Measurements from ENCODE around the gene CYB5D1.

Gene CYB5D1

DNA sequence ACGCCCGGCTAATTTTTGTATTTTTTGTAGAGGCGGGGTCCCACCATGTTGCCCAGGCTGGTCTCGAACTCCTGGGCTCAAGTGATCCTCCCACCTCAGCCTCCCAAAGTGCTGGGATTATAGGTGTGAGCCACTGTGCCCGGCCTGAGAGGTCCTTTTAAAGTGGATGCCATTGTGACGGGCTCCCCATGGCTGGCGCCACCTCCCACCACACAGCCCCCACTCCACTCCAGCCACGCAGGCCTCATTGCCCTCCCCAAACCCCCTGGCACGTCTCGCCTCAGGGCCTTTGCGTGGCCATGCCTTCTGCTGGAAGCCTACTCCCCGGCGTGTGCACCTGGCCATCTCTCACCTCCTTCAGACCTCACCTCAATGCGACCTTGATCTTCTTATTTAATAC, 35.7 kb upstream of the CYB5D1 start:
- Histone ChIP-seq H3K4me3 (ENCODE audit: low read length) (no peak overlapping the region), H3K9me3 (ENCODE audit: insufficient read depth, low read depth, low read length) (no peaks in the 10 kb centered on the region), H3K27me3 (ENCODE audit: insufficient read depth, low read length) (peaks cover 19% of the 10 kb centered on the region), H3K4me1 (ENCODE audit: insufficient read depth, low read length) (0 out of 2 replicates have a peak, but pooled peaks cover 3% of the 10 kb centered on the region), H3K27ac (ENCODE audit: low read depth, low read length) (no peak overlapping the region), H3K36me3 (ENCODE audit: insufficient read depth, low read length) (no peaks in the 10 kb centered on the region), H3K9ac (ENCODE audit: low read depth, low read length) (no peak overlapping the region)
- WGBS, result 83% methylated on average over 14 of the region's 14 CpGs

DNA sequence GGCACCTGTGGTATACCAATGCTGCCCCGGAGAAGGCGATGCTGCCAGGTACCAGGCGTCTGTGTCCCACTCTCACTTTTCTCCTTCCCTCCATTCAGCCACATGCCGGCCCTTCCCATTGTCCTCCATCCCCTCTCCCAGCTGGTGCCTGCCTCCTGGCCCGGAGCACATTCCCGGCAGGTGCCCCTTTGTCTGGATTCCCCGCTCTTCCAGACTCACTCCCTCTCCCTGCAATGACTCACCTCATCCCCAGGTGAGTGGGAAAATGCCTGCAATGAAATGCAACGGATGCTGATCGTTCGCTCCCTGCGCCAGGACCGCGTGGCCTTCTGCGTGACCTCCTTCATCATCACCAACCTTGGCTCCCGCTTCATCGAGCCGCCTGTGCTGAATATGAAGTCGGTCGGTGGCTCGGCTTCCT, 34.2 kb upstream of the CYB5D1 start:
- H3K4me3 ChIP-seq (ENCODE audit: low read length), result no peak overlapping the region
- no peaks in the 10 kb centered on the region for H3K36me3 ChIP-seq (ENCODE audit: insufficient read depth, low read length)
- 0 out of 2 replicates have a peak, but pooled peaks cover 3% of the 10 kb centered on the region for H3K4me1 ChIP-seq (ENCODE audit: insufficient read depth, low read length)
- H3K9ac ChIP-seq (ENCODE audit: low read depth, low read length), result no peak overlapping the region
- H3K27me3 ChIP-seq (ENCODE audit: insufficient read depth, low read length), result peaks cover 19% of the 10 kb centered on the region
- no peaks in the 10 kb centered on the region for H3K9me3 ChIP-seq (ENCODE audit: insufficient read depth, low read depth, low read length)
- no peak overlapping the region for H3K27ac ChIP-seq (ENCODE audit: low read depth, low read length)
- 64% methylated on average over 20 of the region's 20 CpGs for WGBS

DNA sequence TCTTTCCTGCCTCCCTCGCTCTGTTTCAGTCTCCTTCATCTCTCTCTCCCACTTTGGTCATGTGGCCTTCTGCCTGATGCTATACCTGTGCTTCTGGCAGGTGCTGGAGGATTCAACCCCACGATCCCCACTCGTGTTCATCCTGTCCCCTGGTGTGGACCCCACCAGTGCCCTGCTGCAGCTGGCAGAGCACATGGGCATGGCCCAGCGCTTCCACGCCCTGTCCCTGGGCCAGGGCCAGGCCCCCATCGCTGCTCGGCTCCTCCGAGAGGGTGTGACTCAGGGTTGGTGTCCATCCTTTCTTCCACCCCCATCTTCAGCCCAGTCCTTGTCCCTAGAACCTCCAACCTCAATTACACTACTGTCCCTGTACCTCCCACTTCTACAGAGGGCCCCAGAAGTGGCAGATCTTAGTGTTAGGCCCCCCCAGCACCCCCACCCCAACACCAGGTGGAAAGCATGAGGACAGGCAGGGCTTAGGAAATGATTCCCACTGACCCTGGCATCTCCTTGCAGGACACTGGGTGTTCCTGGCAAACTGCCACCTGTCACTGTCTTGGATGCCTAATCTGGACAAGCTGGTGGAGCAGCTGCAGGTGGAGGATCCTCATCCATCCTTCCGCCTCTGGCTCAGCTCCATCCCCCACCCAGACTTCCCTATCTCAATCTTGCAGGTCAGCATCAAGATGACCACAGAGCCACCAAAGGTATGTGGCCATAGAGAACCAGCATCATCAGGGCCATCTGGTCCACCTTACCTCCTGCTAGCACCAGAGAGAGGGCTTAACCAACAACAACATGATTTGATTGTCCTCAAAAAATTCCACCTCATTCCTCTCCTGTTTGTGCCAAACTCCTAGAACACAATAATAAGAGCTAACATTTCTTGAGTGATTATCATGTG, 33.5 kb upstream of the CYB5D1 start:
- 90% methylated on average over 9 of the region's 9 CpGs for whole genome bisulfite sequencing
- H3K9ac ChIP-seq (ENCODE audit: low read depth, low read length), result no peak overlapping the region

DNA sequence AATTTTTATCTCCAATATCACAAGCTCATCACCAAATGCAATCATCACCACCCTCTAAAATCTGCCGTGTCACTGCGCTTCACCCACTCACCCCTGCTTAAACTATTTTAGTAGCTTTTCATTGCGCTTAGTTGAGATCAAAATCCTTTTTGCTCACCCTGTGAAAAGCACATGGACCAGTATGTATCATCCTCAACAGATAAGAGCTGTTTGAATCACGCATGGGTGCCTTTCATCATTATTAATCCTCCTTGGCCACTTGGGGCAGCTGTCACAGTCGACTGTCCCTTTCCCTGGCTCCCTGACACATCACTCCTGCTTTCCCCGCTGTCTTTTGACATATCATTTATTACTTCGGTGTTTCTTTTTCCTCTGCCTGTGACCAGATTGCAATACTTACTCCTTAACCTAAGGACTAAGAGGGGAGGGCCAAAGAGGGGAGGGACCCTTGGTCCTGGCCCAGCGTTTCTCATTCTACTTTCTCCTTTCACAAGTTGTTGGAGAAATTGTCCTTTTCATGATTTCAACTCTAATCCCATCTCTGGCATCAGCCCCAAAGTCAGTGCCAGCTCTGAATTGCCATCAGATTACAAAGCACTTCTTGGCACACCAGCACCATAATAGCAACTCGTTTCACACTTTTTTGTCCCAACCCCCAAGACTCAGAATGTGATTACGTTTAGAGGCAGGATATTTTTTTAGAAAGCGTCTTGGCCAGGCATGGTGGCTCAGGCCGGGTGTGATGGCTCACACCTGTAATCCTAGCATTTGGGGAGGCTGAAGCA, 32.4 kb upstream of the CYB5D1 start:
- Histone ChIP-seq H3K9ac (ENCODE audit: low read depth, low read length) (no peak overlapping the region), H3K27ac (ENCODE audit: low read depth, low read length) (no peak overlapping the region), H3K36me3 (ENCODE audit: insufficient read depth, low read length) (no peaks in the 10 kb centered on the region), H3K4me1 (ENCODE audit: insufficient read depth, low read length) (0 out of 2 replicates have a peak, but pooled peaks cover 3% of the 10 kb centered on the region), H3K27me3 (ENCODE audit: insufficient read depth, low read length) (peaks cover 27% of the 10 kb centered on the region), H3K9me3 (ENCODE audit: insufficient read depth, low read depth, low read length) (no peaks in the 10 kb centered on the region), H3K4me3 (ENCODE audit: low read length) (no peak overlapping the region)
- 71% methylated on average over 12 of the region's 12 CpGs for WGBS

More for the DNA sequence above, 33.5 kb upstream of the CYB5D1 start:
- no peak overlapping the region for H3K27ac ChIP-seq (ENCODE audit: low read depth, low read length)
- no peak overlapping the region for H3K4me3 ChIP-seq (ENCODE audit: low read length)
- no peaks in the 10 kb centered on the region for H3K36me3 ChIP-seq (ENCODE audit: insufficient read depth, low read length)
- H3K9me3 ChIP-seq (ENCODE audit: insufficient read depth, low read depth, low read length), result no peaks in the 10 kb centered on the region
- 0 out of 2 replicates have a peak, but pooled peaks cover 3% of the 10 kb centered on the region for H3K4me1 ChIP-seq (ENCODE audit: insufficient read depth, low read length)
- peaks cover 20% of the 10 kb centered on the region for H3K27me3 ChIP-seq (ENCODE audit: insufficient read depth, low read length)

- Histone ChIP-seq H3K9ac (ENCODE audit: low read depth, low read length) (no peak overlapping the region), H3K36me3 (ENCODE audit: insufficient read depth, low read length) (no peaks in the 10 kb centered on the region), H3K4me1 (ENCODE audit: insufficient read depth, low read length) (peaks cover 5% of the 10 kb centered on the region; the same call in 1 of the 2 replicates), H3K27ac (ENCODE audit: low read depth, low read length) (no peak overlapping the region), H3K4me3 (ENCODE audit: low read length) (no peak overlapping the region), H3K9me3 (ENCODE audit: insufficient read depth, low read depth, low read length) (no peaks in the 10 kb centered on the region), H3K27me3 (ENCODE audit: insufficient read depth, low read length) (peaks cover 40% of the 10 kb centered on the region)
- WGBS, result 90% methylated on average over 8 of the region's 8 CpGs
Measured at GRCh38 chr17:7830616-7831015, 27.2 kb upstream of the CYB5D1 start.

DNA sequence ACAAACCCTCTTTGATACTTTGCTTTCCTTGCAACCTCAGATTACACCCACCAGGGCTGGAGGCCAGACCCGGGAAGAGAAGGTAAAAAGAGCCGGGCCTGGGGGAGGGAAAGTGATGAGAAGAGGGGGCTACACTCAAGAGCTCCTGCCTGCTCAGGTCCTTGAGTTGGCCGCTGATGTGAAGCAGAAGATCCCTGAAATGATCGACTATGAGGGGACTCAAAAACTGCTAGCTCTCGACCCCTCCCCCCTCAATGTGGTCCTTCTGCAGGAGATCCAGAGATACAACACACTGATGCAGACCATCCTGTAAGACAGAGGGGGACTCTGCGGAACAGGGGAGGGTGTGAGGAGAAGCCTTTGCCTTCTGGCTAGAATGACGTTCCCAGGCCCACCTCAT, 26.6 kb upstream of the CYB5D1 start:
- no peaks in the 10 kb centered on the region for H3K36me3 ChIP-seq (ENCODE audit: insufficient read depth, low read length)
- no peak overlapping the region for H3K4me3 ChIP-seq (ENCODE audit: low read length)
- peaks cover 5% of the 10 kb centered on the region; the same call in 1 of the 2 replicates for H3K4me1 ChIP-seq (ENCODE audit: insufficient read depth, low read length)
- H3K27ac ChIP-seq (ENCODE audit: low read depth, low read length), result no peak overlapping the region
- WGBS, result 87% methylated on average over 7 of the region's 7 CpGs
- H3K27me3 ChIP-seq (ENCODE audit: insufficient read depth, low read length), result peaks cover 40% of the 10 kb centered on the region
- no peak overlapping the region for H3K9ac ChIP-seq (ENCODE audit: low read depth, low read length)
- no peaks in the 10 kb centered on the region for H3K9me3 ChIP-seq (ENCODE audit: insufficient read depth, low read depth, low read length)

DNA sequence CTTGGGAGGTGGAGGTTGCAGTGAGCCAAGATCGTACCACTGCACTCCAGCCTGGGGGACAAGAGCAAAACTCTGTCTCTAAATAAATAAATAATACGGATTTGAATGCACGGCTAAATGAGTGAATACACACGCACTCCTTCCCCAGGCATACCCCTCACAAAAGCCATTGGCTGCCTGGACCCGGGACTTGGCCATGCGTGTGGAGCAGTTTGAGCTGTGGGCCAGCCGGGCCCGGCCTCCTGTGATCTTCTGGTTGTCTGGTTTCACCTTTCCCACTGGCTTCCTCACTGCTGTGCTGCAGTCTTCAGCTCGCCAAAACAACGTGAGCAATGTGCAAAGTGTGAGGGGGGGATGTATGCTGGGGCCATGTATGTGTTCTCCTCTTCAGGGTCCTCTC, 25.4 kb upstream of the CYB5D1 start:
- Histone ChIP-seq H3K27me3 (ENCODE audit: insufficient read depth, low read length) (peaks cover 40% of the 10 kb centered on the region), H3K36me3 (ENCODE audit: insufficient read depth, low read length) (no peaks in the 10 kb centered on the region), H3K4me1 (ENCODE audit: insufficient read depth, low read length) (peaks cover 9% of the 10 kb centered on the region), H3K4me3 (ENCODE audit: low read length) (no peak overlapping the region), H3K9me3 (ENCODE audit: insufficient read depth, low read depth, low read length) (no peaks in the 10 kb centered on the region), H3K9ac (ENCODE audit: low read depth, low read length) (no peak overlapping the region), H3K27ac (ENCODE audit: low read depth, low read length) (no peak overlapping the region)
- WGBS, result 83% methylated on average over 10 of the region's 10 CpGs

- Histone ChIP-seq H3K9ac (ENCODE audit: low read depth, low read length) (no peak overlapping the region), H3K9me3 (ENCODE audit: insufficient read depth, low read depth, low read length) (no peaks in the 10 kb centered on the region), H3K36me3 (ENCODE audit: insufficient read depth, low read length) (no peaks in the 10 kb centered on the region), H3K4me1 (ENCODE audit: insufficient read depth, low read length) (peaks cover 14% of the 10 kb centered on the region), H3K27me3 (ENCODE audit: insufficient read depth, low read length) (peaks cover 40% of the 10 kb centered on the region), H3K4me3 (ENCODE audit: low read length) (peak overlapping the region; percentile 92), H3K27ac (ENCODE audit: low read depth, low read length) (no peak overlapping the region)
- WGBS, result 49% methylated on average over 19 of the region's 19 CpGs
Measured at GRCh38 chr17:7833011-7833794, 24.6 kb upstream of the CYB5D1 start.

DNA sequence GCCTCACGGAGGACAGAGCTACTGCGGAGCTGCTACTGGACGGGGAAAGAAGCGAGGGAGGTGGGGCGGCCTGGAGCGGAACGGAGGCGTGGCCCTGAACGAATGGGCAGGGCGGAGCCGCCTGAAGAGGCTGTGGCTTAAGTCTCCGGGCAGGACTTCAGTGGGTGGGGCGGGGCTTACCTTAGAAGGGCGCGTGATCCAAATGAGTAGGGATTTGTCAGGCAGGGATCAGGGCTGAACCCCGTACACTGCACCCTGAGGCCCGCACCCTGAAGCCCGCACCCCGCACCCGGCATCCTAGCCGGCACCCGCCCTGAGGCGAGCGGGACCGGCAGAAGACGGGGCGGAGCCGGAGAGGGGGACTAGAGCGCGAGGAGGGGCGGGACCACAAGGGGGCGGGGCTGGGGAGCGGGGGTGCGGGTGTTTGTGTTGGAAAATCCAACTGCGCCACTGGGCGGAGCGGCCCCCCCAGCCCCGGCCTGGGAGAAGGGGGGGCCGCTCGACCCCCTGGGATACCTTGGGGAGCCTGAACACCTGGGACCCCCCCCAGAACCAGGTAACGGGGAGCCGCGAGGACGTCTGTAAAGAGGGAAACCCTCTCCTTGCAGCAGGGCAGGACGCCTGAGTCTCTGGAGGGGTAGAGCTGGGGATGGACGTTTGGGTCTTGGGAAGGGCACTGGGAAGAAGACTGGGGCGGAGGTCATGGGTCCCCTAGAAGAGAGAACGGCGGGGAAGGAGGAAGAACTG, 23.8 kb upstream of the CYB5D1 start, which contains the start of gene KDM6B:
Gene KDM6B, plus strand, starts transcription at position 423 of the 747 bp plus-strand sequence. CDS start 11,338 bp downstream, outside the sequence.
- Histone ChIP-seq H3K27me3 (ENCODE audit: insufficient read depth, low read length) (peaks cover 44% of the 10 kb centered on the region), H3K4me1 (ENCODE audit: insufficient read depth, low read length) (peaks cover 19% of the 10 kb centered on the region), H3K36me3 (ENCODE audit: insufficient read depth, low read length) (no peaks in the 10 kb centered on the region), H3K9ac (ENCODE audit: low read depth, low read length) (peak within 1 kb of the TSS; percentile 21; the same call in 1 of the 2 replicates), H3K9me3 (ENCODE audit: insufficient read depth, low read depth, low read length) (no peaks in the 10 kb centered on the region), H3K27ac (ENCODE audit: low read depth, low read length) (peak within 1 kb of the TSS; percentile 87), H3K4me3 (ENCODE audit: low read length) (peak within 1 kb of the TSS; percentile 92)
- 1% methylated on average over 49 of the region's 49 CpGs for WGBS

- H3K4me1 ChIP-seq (ENCODE audit: insufficient read depth, low read length), result peaks cover 20% of the 10 kb centered on the region
- H3K4me3 ChIP-seq (ENCODE audit: low read length), result peak overlapping the region; percentile 92
- 0 out of 2 replicates have a peak overlapping the region, but pooled peaks have one; percentile 21 for H3K9ac ChIP-seq (ENCODE audit: low read depth, low read length)
- no peaks in the 10 kb centered on the region for H3K36me3 ChIP-seq (ENCODE audit: insufficient read depth, low read length)
- H3K9me3 ChIP-seq (ENCODE audit: insufficient read depth, low read depth, low read length), result no peaks in the 10 kb centered on the region
- H3K27ac ChIP-seq (ENCODE audit: low read depth, low read length), result peak overlapping the region; percentile 87; the same call in 1 of the 2 replicates
- peaks cover 46% of the 10 kb centered on the region for H3K27me3 ChIP-seq (ENCODE audit: insufficient read depth, low read length)
- under 1% methylated on average over 20 of the region's 20 CpGs for WGBS
Measured at GRCh38 chr17:7834542-7834956, 23.3 kb upstream of the CYB5D1 start.

Measured in HUES64 (cell line).